Transverse colon (tissue), 4 donors: ENCODE data around the gene AIG1.

Experiments
- EP300 ChIP-seq: sonication (generic); formaldehyde crosslinking; IDR thresholded peaks from one replicate; pipeline ENCODE4 v1.6.1; 2017; ENCODE audit warnings: antibody characterized with exemption, low read depth
- POLR2A ChIP-seq: fragments of 450-650 bp; IDR thresholded peaks from one replicate; pipeline ENCODE4 v1.6.1; 2016; ENCODE audit warnings: antibody characterized with exemption, mild to moderate bottlenecking, moderate library complexity
- POLR2AphosphoS5 ChIP-seq, 3 donors: sonication (generic); formaldehyde crosslinking; IDR thresholded peaks; one replicate each; pipeline ENCODE4 v1.6.1; 2016; ENCODE audit warnings: antibody characterized with exemption in 3 of 3
- TF ChIP-seq, protein P1 (sequence below), 5 experiments: fragments of 200-600 bp in 3 of 5; fragments of 450-650 bp in 2 of 5; sonication (generic) in 3 of 5; IDR thresholded peaks; 1 replicate in 2 of 5; 2 replicates in 3 of 5; pipeline ENCODE4 v1.5.1; 2016 to 2017; ENCODE audit warnings: antibody characterized with exemption in 5 of 5, inconsistent platforms in 3 of 5, mild to moderate bottlenecking in 2 of 5, moderate library complexity in 1 of 5

DNA sequence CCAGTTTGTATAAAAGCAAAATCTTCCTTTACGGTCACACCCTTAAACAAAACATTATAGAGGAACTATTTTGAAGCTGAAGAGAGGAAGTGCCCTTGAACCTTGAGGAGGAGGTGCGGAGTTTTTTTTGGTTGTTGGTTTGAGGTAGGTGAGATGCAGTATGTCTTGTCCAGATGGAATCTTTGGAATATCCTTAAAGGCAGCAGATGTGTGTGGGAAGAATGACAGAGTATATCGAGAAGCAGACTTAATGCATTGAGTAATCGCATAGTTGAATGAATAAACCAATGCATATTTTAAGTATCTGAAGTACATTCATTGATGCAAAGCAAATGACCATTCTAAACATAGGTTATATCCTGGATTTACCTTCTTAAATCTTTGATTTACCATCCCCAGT is 49.9 kb downstream of the AIG1 start:
- TF ChIP-seq POLR2AphosphoS5 (IDR thresholded peaks at IDR 0.05) (no peak), POLR2A (no peak), EP300 (no peak)
- TF ChIP-seq, protein P1, sequence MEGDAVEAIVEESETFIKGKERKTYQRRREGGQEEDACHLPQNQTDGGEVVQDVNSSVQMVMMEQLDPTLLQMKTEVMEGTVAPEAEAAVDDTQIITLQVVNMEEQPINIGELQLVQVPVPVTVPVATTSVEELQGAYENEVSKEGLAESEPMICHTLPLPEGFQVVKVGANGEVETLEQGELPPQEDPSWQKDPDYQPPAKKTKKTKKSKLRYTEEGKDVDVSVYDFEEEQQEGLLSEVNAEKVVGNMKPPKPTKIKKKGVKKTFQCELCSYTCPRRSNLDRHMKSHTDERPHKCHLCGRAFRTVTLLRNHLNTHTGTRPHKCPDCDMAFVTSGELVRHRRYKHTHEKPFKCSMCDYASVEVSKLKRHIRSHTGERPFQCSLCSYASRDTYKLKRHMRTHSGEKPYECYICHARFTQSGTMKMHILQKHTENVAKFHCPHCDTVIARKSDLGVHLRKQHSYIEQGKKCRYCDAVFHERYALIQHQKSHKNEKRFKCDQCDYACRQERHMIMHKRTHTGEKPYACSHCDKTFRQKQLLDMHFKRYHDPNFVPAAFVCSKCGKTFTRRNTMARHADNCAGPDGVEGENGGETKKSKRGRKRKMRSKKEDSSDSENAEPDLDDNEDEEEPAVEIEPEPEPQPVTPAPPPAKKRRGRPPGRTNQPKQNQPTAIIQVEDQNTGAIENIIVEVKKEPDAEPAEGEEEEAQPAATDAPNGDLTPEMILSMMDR (IDR thresholded peaks at IDR 0.05) = no peak
